ENCODE measurements around the gene AQP10. TPM values are rescaled to one million over a fixed set of nuclear protein-coding genes. Genes with fewer than 3 reads are reported as not detected.

The AQP10 gene
- total RNA-seq, 3 donors from 2014 or later (not counting 1 experiment from before 2014, with no cell fraction given), result 0.82 TPM; not detected in 2

DNA sequence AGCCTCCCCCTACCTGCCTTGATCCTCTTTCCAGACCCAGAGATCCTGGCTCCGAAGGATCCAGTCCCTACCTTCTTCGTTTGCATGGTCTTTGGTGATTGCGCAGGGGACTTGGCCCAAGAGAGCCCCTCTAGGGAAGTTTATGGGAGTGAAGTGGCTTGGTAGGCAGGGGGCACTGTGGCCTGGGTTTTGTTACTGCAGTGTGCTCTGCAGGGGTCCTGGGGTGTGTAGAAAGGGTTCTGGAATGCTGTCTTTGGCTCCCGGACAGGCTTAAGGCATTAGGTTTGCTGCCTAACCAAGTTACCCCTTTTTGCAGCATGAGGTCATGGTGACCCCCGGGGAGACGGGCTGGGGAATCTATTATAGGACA, 8.2 kb downstream of the AQP10 start:
- no peaks in the 10 kb centered on the region for H3K9me3 Mint-ChIP-seq
- Histone ChIP-seq H3K4me3 (ENCODE audit: low read length) (peak overlapping the region; percentile 37), H3K4me1 (ENCODE audit: control insufficient read depth, insufficient read depth, low read length) (peaks cover 58% of the 10 kb centered on the region), H3K9me3 (ENCODE audit: control insufficient read depth, insufficient read depth, low read length) (no peaks in the 10 kb centered on the region), H3K27ac (ENCODE audit: low read length) (peak overlapping the region; percentile 59), H3K27me3 (ENCODE audit: control insufficient read depth, insufficient read depth, low read length) (no peaks in the 10 kb centered on the region), H3K36me3 (ENCODE audit: control insufficient read depth, insufficient read depth, low read length) (peaks cover 21% of the 10 kb centered on the region)
- H3K4me3 Mint-ChIP-seq, result peak overlapping the region; percentile 68
- TF ChIP-seq CTCF (IDR thresholded peaks at IDR 0.05), result no peak
- DNase-seq (peak in 1 of 2 donors; percentile 45), ATAC-seq (no peak)
- peaks cover 7% of the 10 kb centered on the region for H3K36me3 Mint-ChIP-seq
- no peaks in the 10 kb centered on the region for H3K27me3 Mint-ChIP-seq (ENCODE audit: low read depth in 2 of 2)
- intact Hi-C loops (cut with micrococcal nuclease), result no loop called here
- peaks cover 43 to 59% of the 10 kb centered on the region in 2 donors for H3K4me1 Mint-ChIP-seq
- H3K27ac Mint-ChIP-seq, result peak overlapping the region; percentile 43 to 63
- WGBS (ENCODE audit: insufficient coverage), result 92% methylated on average over 6 of the region's 6 CpGs

GRCh38 chr1:154329551-154330131, 8.7 kb downstream of the AQP10 start:
- Histone ChIP-seq H3K4me1 (ENCODE audit: control insufficient read depth, insufficient read depth, low read length) (peaks cover 58% of the 10 kb centered on the region), H3K4me3 (ENCODE audit: low read length) (no peak overlapping the region), H3K27ac (ENCODE audit: low read length) (peak overlapping the region; percentile 59), H3K9me3 (ENCODE audit: control insufficient read depth, insufficient read depth, low read length) (no peaks in the 10 kb centered on the region), H3K36me3 (ENCODE audit: control insufficient read depth, insufficient read depth, low read length) (peaks cover 24% of the 10 kb centered on the region), H3K27me3 (ENCODE audit: control insufficient read depth, insufficient read depth, low read length) (no peaks in the 10 kb centered on the region)
- Mint-ChIP-seq H3K4me1 (peaks cover 46 to 58% of the 10 kb centered on the region in 2 donors), H3K27me3 (ENCODE audit: low read depth in 2 of 2) (no peaks in the 10 kb centered on the region), H3K36me3 (peaks cover 7% of the 10 kb centered on the region), H3K9me3 (no peaks in the 10 kb centered on the region), H3K27ac (peak overlapping the region; percentile 43 to 63), H3K4me3 (peak overlapping the region; percentile 68)
- peak in 1 of 2 donors; percentile 69 for DNase-seq
- 89% methylated on average over 7 of the region's 7 CpGs for WGBS (ENCODE audit: insufficient coverage)
- TF ChIP-seq CTCF (IDR thresholded peaks at IDR 0.05), result no peak
- ATAC-seq, result no peak
- intact Hi-C loops (cut with micrococcal nuclease), result no loop called here

DNA sequence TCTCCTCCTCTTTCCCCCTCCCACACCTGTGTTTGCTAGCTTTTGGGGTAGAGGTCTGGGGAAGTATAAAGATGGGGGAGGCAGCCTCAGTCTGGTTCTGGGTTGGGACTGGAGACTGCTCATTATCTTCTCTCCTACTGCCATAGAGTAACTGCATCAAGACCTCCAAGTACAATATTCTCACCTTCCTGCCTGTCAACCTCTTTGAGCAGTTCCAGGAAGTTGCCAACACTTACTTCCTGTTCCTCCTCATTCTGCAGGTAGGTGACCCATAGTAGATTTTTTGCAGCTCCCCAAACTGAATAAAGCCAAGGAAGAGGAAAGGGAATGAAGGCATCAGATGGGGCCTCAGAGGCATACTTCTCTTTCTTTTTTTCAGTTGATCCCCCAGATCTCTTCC, 9.8 kb downstream of the AQP10 start:
- no peaks in the 10 kb centered on the region for H3K9me3 Mint-ChIP-seq
- no peaks in the 10 kb centered on the region for H3K9me3 ChIP-seq (ENCODE audit: control insufficient read depth, insufficient read depth, low read length)
- no peak overlapping the region for H3K27ac ChIP-seq (ENCODE audit: low read length)
- ATAC-seq (no peak), DNase-seq (peak in 1 of 2 donors; percentile 50)
- no peaks in the 10 kb centered on the region for H3K27me3 ChIP-seq (ENCODE audit: control insufficient read depth, insufficient read depth, low read length)
- no peaks in the 10 kb centered on the region for H3K27me3 Mint-ChIP-seq (ENCODE audit: low read depth in 2 of 2)
- H3K4me3 Mint-ChIP-seq, result peak overlapping the region; percentile 57
- intact Hi-C loops (cut with micrococcal nuclease), result no loop called here
- H3K4me1 Mint-ChIP-seq, result peaks cover 54 to 60% of the 10 kb centered on the region in 2 donors
- H3K27ac Mint-ChIP-seq, result peak overlapping the region; percentile 43 to 63
- peaks cover 24% of the 10 kb centered on the region for H3K36me3 ChIP-seq (ENCODE audit: control insufficient read depth, insufficient read depth, low read length)
- peaks cover 7% of the 10 kb centered on the region for H3K36me3 Mint-ChIP-seq
- H3K4me1 ChIP-seq (ENCODE audit: control insufficient read depth, insufficient read depth, low read length), result peaks cover 67% of the 10 kb centered on the region
- TF ChIP-seq CTCF (IDR thresholded peaks at IDR 0.05), result no peak
- H3K4me3 ChIP-seq (ENCODE audit: low read length), result no peak overlapping the region
